NCI-H1417 (cell line): ENCODE data around the gene GEMIN4.
"Not testable (repeated sequence)": the region's sequence is repeated elsewhere in the genome, so short reads cannot be mapped to it uniquely, and the experiment has no call there.

Experiments
- DNase-seq, 3 experiments: peaks; one replicate each; lab custom pipeline; 2025; lab: John Stamatoyannopoulos, UW

Gene GEMIN4

DNA sequence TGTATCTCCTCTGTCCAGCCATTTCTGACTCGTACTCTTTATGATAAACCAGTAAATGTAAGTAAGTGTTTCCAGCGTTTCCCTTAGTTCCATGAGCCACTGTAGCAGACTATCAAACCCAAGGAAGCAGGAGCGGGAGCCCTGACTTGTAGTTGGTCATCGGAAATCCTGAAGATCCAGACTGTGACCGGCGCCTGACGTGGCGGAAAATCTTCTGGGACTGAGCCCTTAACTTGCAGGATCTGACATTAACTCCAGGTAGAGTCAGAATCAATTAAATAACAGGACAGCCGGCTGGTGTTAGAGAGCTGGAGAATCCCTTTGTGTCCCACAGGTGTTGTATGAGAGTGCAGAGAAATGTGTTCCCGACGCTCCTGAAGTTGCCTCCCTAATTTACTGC, 26.0 kb upstream of the GEMIN4 start:
- no peak for DNase-seq

DNA sequence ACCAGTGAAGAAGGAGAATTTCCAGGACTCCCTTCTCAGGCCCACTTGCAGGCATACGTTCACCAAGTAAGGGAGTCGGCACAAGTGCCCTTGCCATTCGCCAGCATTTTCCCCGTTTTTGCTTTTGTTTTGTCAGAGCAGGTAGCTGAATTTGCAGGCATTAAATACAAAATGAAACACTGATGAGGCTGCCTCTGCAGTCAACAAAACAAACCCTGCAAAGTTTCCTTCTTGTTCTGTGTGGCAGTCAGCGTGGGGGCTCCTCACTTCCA, 22.2 kb upstream of the GEMIN4 start:
- DNase-seq: no peak

DNA sequence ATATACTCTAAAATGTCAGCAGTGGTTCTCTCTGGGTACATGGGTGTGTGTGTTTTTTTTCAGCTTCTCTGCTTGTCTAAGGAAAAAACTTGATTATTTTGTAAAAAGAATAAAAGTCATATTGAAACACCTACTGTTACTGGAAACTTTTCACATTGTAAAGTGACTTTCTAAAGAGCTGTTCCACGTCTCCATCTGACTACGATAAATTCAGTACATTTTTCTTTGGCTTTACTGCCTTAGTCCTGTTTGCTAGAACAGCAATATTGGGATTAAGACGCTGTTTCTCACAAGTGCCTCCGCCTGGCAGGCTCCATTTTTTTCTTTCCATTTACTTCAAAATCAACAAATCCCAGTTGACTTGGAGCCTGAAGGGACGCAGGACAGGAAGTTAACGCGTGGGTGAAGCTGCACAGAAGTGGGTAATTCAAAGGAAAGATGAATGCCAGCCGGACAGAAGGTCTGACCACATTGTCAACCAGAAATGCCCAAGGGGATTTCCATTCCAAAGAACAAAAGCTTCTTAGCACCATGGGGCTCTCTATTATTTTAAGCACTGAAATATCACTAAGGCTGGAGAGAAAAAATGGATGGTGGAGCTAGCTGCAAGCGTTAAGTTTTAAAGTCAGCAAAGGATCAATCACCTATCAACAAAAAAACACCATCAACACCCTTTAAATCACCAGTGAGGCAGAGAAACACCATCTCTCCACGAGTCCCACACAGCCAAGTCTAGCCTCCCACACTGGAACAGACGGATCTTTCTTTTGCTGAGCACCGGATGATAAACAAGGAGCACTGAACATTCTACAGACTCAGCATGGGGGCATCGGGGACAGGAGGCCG, 21.6 kb upstream of the GEMIN4 start:
- peak in 1 of 3 experiments; percentile 28 for DNase-seq

DNA sequence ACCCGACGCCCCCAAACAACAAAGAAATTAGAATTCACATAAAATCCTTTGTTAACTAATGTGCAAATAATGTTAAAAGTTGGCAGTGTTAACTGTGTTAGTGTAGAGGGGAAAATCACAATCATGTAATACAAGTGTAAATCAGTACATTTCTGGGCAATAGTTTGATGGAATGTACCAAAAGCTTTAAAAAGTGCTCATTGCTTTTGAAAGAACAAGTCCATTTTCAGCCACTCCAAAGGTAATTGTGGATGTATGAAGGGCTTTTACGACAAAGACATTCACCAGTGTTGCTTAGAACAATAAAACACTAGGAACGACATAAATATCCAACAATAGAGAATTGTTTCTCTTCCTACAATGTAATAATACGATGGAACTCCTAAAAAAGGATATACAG, 21.0 kb upstream of the GEMIN4 start:
- DNase-seq: no peak

DNA sequence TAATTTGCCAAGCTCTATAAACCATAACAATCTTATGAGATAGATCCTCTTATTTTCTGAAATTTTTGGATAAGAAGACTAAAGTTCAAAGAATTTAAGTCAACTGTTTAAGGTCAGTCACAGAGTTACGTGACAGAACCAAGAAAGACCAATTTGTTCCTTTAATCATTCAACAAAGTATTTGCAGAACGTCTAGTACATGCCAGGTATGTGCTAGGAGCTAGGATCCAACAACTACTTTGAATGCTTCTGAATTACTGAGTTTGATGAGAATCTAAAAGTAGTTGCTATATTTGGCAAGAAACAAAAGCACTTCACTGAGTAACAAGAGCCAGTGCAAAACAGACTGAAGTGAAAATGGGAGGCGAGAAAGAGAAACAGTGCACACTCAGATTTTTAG, 15.0 kb upstream of the GEMIN4 start:
- DNase-seq: no peak

DNA sequence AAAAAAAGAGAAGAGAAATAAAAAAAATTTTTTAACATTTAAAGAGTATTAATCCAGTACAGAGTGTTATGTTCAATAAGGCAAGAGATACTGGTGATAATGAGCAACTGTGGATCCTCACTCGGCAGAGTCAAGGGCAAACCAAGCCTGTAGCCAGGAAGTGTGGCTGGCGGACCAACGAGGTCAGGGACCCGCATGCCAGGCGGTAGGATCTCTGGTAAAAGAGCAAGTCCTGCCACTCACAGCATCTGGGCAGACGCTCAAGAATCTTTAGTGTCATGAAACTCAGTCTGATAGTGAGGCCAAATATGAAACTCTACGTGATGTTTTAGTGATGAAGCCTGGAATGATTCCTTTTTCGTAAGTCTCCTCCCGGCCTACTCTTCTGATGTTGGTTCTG, 8.3 kb upstream of the GEMIN4 start:
- no peak for DNase-seq

DNA sequence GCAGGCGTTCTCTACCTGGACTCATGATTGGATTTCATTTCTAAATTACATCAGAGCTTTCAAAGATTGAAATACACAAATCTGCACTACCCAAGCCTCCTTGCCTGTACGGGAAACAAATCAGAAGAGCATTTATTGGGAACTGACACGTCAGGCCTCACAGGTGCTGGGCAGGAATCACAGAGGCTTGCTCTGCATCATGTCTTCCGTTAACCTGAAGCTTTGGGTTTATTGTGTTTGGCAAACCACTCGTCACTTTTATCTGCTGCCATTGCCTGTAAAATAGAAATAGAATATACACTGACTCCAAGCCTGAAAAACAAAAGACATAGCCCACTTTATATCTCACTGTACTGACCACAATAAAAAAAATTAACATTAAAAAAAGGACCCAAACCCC, 7.9 kb upstream of the GEMIN4 start:
- DNase-seq: no peak

DNA sequence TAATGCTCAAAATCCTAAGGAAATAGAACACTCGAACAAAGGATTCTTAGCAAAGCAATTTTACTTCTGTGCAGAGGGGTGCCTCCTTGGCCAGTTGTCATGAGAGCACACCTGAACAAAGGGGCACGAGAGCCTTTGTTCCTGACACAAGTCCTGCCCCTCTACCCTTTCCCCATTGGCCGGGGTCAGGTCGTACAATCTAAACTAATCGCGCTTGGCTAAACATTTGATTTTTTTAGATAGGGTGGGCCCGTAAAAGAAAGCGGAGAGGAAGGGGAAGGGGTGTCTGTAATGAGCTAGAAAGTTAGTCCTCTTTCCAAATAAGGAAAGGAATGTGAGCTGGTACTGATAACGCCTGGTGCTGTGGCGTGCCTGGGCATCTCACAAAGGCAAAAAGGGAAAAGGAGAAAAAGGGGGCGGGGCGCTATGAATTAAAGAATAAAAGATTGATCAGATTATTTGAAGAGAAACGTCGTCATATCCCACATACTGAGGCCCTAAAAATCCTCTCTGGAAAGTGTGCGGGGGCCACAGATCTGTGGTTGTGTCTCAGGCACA, 4.0 kb upstream of the GEMIN4 start:
- not testable (repeated sequence) for DNase-seq

DNA sequence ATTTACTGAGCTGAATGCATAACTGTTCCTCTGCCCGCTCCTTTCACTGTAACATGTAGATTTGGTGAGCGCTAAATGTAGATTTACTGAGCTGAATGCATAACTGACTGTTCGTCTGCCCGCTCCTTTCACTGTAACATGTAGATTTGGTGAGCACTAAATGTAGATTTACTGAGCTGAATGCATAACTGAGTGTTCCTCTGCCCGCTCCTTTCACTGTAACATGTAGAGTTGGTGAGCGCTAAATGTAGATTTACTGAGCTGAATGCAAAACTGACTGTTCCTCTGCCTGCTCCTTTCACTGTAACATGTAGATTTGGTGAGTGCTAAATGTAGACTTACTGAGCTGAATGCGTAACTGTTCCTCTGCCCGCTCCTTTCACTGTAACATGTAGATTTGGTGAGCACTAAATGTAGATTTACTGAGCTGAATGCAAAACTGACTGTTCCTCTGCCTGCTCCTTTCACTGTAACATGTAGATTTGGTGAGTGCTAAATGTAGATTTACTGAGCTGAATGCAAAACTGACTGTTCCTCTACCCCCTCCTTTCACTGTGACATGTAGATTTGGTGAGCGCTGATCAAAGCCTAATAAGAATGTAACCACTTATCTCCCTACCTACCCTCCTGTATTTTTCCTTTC, 3.4 kb upstream of the GEMIN4 start:
- not testable (repeated sequence) for DNase-seq

DNA sequence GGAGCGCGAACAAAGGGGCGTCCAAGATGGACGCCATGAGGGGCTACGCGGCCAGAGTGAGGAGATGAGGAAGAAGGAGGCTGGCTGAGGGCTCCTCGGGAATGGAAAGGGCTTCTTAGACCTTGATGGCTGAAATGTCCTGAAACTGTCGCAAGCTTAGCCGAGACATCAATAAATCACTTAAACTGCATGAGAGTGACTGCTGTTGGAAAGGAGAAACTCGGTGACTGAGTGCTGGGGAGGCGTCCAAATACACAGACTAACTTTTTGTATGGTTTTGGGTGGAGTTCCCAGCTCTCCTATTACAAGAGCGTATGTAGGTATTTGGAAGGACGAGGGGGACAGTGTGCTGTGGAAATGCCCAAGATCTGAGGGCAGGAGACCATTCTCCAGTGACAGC, 1.4 kb upstream of the GEMIN4 start:
- no peak for DNase-seq

DNA sequence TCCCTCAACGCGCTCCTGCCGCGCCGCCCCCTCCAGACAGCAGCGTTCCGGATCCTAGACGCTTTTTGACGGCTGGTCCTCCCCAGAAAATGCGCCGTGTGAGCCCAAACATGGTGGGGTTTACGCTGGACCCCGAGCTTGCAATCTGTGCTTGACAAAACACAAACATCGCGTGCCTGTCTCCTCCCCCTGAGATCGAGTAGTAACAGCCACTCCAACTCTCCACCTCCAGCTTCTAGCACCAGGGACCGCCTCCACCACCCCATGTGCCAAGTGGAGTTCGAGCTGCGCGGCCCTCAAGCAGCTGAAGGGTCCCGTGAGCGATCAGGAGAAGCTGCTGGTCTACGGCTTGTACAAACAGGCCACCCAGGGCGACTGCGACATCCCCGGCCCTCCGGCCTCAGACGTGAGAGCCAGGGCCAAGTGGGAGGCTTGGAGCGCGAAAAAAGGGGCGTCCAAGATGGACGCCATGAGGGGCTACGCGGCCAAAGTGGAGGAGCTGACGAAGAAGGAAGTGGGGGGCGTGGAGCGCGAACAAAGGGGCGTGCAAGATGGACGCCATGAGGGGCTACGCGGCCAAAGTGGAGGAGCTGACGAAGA, 656 bp upstream of the GEMIN4 start:
- peak; percentile 57 to 77 (median 60) for DNase-seq

DNA sequence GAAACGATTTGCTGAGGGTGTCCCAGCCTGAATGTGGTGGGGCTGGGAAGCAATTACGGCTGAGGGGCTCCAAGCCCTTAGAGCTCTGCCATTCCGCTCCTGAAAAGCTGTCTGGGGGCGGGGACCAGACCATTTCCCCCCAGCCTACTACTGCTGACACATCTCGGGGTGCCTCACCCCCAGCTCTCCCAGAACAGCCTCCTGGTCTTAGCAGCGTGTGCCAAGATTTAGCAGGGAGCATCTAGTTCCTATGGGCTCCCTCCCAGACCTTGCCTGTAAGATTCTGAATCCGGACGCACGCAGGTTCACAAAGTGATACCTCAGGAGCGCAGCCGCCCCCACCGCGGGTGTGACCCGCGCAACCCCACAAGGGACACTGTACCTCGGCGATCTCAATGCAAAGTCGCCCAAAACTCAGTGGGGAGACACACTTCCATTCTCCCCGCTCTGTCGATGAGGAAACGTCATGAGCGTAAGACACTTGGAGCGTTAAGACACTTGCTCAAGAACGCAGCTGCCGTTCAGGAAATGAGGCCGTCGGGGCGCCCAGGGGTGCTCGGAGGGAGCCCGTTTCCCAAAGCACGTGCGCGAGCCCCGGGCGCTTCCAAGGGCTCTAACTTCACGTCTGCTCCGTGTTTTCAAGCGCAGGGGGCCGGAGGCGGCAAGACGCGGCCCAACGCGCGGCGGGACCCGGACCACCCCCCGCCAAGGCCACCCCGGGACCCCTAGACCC, 629 bp downstream of the GEMIN4 start:
- DNase-seq: peak in 2 of 3 experiments; percentile 10 to 54

DNA sequence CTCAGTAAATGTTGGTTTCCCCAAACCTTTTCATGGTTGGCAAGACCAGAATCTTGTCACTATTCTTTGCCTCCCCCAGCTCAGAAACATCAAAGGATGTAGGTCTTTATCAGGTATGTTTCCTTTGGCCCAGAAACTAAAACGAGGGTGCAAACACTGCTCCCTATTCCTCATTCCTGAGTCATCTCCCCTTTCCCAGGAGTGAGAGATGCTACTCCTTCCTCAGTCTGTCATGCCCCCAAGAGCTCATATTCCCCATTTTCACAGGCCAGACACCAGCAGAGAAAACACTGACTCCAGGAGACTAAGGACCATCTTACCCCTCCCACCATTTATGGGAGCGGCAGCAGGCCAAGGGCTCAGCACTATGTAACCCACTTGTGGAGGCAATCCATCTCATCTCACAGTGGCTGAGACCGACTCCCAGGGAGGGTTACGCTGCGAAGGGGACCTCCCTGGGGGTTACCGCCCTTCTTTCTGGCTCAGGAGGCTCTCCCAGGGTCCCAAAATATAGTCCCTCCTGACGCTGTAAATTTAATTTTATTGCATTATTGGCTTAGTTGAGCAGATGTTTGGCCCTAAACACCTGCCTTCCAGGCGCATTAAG, 1.5 kb downstream of the GEMIN4 start:
- DNase-seq: no peak

DNA sequence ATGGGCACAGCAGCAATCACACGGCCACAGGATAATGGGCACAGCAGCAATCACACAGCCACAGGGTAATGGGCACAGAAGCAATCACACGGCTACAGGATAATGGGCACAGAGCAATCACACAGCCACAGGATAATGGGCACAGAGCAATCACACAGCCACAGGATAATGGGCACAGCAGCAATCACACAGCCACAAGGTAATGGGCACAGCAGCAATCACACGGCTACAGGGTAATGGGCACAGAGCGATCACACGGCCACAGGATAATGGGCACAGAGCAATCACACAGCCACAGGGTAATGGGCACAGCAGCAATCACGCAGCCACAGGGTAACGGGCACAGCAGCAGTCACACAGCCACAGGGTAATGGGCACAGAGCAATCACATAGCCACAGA, 2.7 kb downstream of the GEMIN4 start:
- not testable (repeated sequence) for DNase-seq

DNA sequence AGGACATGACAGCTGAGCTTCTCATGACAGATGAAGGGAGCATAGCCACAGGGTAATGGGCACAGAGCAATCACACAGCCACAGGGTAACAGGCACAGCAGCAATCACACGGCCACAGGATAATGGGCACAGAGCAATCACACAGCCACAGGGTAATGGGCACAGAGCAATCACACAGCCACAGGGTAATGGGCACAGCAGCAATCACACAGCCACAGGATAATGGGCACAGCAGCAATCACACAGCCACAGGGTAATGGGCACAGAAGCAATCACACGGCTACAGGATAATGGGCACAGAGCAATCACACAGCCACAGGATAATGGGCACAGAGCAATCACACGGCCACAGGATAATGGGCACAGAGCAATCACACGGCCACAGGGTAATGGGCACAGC, 3.5 kb downstream of the GEMIN4 start:
- DNase-seq: not testable (repeated sequence)

DNA sequence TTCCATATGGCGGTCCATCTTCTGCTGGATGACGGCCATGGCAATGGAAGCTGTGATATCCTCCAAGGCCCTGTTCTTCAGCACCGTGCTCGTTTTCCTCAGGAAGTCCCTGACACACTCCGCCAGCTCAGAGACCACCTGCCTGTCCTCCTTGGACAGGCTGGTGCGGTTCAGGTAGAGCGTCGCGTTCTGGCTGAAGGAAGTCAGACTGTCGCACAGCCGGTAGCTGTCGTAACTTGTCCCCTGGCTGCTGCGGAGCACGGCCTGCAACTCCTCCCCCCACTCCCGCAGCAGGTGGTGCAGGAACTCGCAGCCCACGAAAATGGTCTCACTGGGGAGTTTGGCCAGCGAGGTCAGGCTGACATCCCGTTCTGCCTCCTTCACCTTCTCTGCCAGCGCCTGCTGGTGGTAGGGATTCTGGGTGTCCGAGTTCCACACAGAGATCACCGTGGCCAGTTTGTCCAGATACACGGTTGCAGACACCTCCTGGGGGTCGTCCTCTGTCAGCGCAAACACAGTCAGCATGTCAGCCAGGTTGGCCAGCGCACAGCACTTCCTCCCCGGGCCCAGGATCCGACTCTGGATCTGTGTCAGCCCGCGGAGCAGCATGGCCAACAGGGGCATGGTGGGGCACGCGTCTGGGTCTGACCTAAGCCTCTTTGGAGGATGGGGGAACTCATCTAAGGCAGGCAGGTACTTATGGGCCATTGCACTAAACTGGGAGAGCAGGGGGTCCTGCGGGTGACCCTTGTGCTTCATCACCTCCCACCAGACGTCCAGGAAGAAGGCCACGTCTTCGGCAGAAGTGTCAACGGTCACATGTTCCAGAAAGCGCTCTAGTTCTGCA, 5.1 kb downstream of the GEMIN4 start:
- DNase-seq: no peak

DNA sequence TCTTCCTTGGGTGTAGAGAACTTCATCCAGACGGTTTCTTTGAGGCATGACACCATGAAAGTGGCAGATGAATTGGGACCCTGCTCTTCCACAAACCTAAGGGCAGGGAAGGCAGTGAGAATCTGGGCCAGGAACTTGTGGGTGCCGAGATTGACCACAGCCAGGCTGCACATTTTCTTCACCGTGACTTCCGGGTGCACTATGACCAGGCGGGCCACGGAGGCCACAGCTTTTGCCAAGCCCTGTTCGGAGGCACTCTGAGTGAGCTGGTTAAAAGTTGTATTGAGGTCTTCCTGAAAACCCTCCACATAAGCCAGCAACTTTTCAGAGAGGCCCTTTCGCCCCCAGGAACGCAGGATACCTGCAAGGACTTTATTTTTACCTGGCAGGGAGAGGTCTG, 5.9 kb downstream of the GEMIN4 start:
- no peak for DNase-seq

DNA sequence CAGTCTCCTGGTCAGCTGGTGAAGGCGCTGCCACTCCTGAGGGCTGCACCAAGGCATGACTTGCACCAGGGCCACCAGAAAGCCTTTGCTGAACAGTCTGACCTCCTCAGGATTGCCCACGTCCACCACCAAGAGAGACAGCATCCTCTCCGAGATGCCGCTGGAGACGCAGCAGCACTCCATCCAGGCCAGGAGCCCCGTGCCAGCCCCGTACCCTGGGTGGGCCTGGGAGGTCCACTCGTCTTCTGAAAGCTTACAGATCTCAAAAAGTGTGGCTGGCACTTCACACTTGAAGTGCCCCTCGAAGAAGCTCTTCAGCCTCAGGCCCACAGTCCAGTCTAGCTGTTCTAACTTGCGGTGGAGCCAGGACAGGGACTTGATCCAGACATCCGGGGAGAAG, 6.7 kb downstream of the GEMIN4 start:
- DNase-seq: no peak

DNA sequence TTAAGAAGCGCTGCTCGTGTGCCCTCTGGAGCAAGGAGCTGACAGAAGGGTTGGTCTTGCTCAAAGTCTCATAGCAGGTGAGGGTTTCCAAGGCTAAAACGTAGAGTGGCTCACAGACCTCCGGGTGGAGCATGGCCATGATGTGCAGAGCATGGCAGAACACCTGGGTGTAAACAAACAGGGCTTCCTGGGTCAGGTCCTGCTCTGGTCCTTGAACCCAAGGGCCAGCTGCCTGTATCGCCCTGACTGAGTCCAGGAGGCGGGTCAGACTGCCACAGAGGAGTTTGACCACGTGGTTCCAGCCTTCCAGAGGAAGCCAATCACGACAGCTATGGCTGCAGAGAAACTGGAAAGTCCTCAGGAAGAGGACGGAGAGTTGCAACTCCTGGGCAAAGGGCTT, 7.1 kb downstream of the GEMIN4 start:
- no peak for DNase-seq

DNA sequence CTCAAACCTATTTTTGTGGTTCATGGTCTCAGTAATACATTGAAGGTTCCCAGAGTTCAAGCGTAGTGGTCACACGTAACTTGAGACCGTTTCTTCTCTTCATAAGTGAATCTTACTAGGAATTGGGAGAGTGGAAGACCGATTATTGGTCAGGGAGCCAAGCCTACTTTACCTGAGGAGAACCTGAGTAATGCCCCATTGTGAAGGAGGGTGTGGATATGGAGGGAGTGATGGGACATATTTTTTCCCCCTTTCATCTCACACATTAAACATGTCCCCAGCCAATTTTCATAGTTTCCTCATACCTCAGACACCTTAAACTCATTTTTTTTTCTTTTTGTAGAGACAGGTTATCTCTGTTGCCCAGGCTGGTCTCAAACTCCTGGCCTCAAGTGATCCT, 8.9 kb downstream of the GEMIN4 start:
- no peak for DNase-seq

DNA sequence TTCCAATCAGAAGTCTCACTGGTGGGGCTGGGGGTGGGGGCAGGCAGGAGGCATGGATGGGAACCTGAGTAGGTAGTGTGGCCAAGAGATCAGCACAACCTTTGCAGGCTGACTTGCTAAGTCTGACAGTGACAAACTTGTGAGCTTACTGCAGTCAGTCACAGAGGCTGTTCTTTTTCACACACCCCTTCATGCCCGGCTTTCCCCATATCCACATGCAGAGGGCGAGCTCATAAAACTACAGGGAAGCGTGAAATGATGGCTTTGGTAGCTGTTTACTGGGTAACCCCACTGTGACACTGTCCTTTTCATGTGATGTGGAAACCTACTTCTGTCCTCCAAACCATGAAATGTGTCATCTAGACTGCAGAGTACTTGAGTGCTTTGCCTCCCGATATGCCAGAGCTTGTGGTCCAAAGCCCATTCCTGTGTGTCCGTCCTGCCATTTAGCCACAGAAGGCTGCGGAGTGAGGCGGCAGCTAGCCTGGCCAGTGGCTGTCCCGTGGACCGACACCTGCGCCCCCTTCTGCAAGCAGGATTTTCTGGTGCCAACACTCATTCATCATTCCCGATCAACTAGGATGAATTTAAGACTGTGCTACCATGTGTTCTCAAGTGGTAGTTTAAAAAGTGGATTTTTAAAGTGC, 9.8 kb downstream of the GEMIN4 start:
- no peak for DNase-seq
